Neural cell (in vitro differentiated cells): Measurements from ENCODE around the gene CYP2E1.

ENCODE experiments used
- CTCF ChIP-seq: fragments of 450-650 bp; IDR thresholded peaks from 2 replicates; pipeline ENCODE4 v1.5.1; 2014; ENCODE audit warnings: antibody characterized with exemption, mild to moderate bottlenecking, moderate library complexity; ENCODE audit not compliant: poor library complexity, severe bottlenecking
- EP300 ChIP-seq: fragments of 450-650 bp; conservative IDR thresholded peaks from 2 replicates; pipeline ENCODE4 v1.6.1; 2014; ENCODE audit warnings: antibody characterized with exemption, mild to moderate bottlenecking, moderate library complexity; ENCODE audit not compliant: poor library complexity, severe bottlenecking
- EZH2 ChIP-seq: fragments of 200-600, 300-800 bp; shearing (Covaris generic), sonication (generic); IDR thresholded peaks from 2 replicates; pipeline ENCODE4 v1.6.1; 2014; ENCODE audit warnings: antibody characterized with exemption, low read length, borderline replicate concordance, mild to moderate bottlenecking; ENCODE audit not compliant: insufficient read depth, poor library complexity, severe bottlenecking
- RAD21 ChIP-seq: fragments of 450-650 bp; conservative IDR thresholded peaks from 2 replicates; pipeline ENCODE4 v1.6.1; 2014; ENCODE audit warnings: antibody characterized with exemption, mild to moderate bottlenecking, moderate library complexity
- SMC3 ChIP-seq: fragments of 450-650 bp; conservative IDR thresholded peaks from 2 replicates; pipeline ENCODE4 v1.6.1; 2014; ENCODE audit warnings: antibody characterized with exemption, mild to moderate bottlenecking, moderate library complexity; ENCODE audit not compliant: poor library complexity

DNA sequence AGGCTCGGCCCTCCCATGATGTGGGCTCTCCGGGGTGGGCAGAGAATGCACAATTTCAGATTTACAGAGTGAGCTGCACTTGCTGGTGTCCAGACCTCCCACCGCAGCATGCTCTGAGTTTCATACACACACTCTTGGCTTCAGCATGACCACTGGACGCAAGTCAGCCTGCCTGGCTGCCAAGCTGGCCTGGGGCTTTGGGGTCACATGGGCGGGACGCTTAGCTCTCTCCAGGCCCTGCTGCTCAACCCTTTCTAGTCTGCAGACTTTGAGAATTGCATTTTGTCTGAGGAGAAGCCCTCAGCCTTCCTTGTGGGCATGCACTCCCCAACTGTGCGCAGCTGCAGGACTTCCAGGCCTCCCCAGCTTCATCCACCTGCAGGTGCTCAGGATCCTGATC is 5.7 kb downstream of the CYP2E1 start:
- no peak for TF ChIP-seq EZH2
- TF ChIP-seq CTCF, result no peak
- no peak for TF ChIP-seq EP300
- TF ChIP-seq RAD21, result no peak
- TF ChIP-seq SMC3, result no peak
